Measurements from ENCODE around the gene CCNL2.
A peak's percentile ranks its signal among the peaks of the same experiment; 100 is the strongest.

Gene CCNL2

GRCh38 chr1:1357871-1358432 is 41.2 kb downstream of the CCNL2 start:
- Histone ChIP-seq H3K4me3 (no peak overlapping the region; a peak in 2 of 20 replicates), H3K27ac (no peak overlapping the region; a peak in 1 of 22 replicates), H3K4me1 (peaks cover 32 to 53% (median 47%) of the 10 kb centered on the region in 10 experiments), H3K4me2 (peak overlapping the region; percentile 39 to 99 (median 88)), H3K9ac (peak overlapping the region in 5 of 11 experiments; percentile 13 to 54 (median 37); a peak in 3 of 22 replicates), H3K27me3 (peaks cover 26 to 41% (median 26%) of the 10 kb centered on the region in 11 experiments), H3K36me3 (no peaks in the 10 kb centered on the region), H4K20me1 (peaks cover 0 to 37% (median 17%) of the 10 kb centered on the region in 11 experiments; a peak in 15 of 22 replicates), H3K9me3 (replicated peaks in 1 of 11) (no peaks in the 10 kb centered on the region)
- TF ChIP-seq Cebpa-rat (IDR thresholded peaks at IDR 0.05) = no peak

- H3K4me1 ChIP-seq = peaks cover 32 to 63% (median 58%) of the 10 kb centered on the region in 10 experiments
- TF ChIP-seq Cebpa-rat (IDR thresholded peaks at IDR 0.05) = no peak
- H4K20me1 ChIP-seq = peaks cover 0 to 48% (median 28%) of the 10 kb centered on the region in 11 experiments; a peak in 15 of 22 replicates
- H3K4me3 ChIP-seq = no peak overlapping the region
- peaks cover 35 to 52% (median 37%) of the 10 kb centered on the region in 11 experiments for H3K27me3 ChIP-seq
- no peaks in the 10 kb centered on the region for H3K9me3 ChIP-seq (replicated peaks in 1 of 11)
- peak overlapping the region in 6 of 11 experiments; percentile 33 to 99 (median 96); a peak in 4 of 22 replicates for H3K4me2 ChIP-seq
- H3K27ac ChIP-seq = no peak overlapping the region
- no peaks in the 10 kb centered on the region for H3K36me3 ChIP-seq
- H3K9ac ChIP-seq = no peak overlapping the region
Measured at GRCh38 chr1:1356796-1357401, 42.2 kb downstream of the CCNL2 start.

- H3K27ac ChIP-seq = no peak overlapping the region
- no peaks in the 10 kb centered on the region for H3K36me3 ChIP-seq
- H3K9ac ChIP-seq = no peak overlapping the region
- peaks cover 35 to 56% (median 43%) of the 10 kb centered on the region in 11 experiments for H3K27me3 ChIP-seq
- no peak overlapping the region for H3K4me3 ChIP-seq
- peaks cover 32 to 69% (median 64%) of the 10 kb centered on the region in 10 experiments for H3K4me1 ChIP-seq
- TF ChIP-seq Cebpa-rat (IDR thresholded peaks at IDR 0.05) = no peak
- peaks cover 0 to 54% (median 33%) of the 10 kb centered on the region in 11 experiments; a peak in 15 of 22 replicates for H4K20me1 ChIP-seq
- no peak overlapping the region for H3K4me2 ChIP-seq
- H3K9me3 ChIP-seq (replicated peaks in 1 of 11) = no peaks in the 10 kb centered on the region
Measured at GRCh38 chr1:1356166-1356795, 42.9 kb downstream of the CCNL2 start.

- Histone ChIP-seq H3K9me3 (replicated peaks in 1 of 11) (no peaks in the 10 kb centered on the region), H3K9ac (no peak overlapping the region), H4K20me1 (peaks cover 0 to 54% (median 33%) of the 10 kb centered on the region in 11 experiments; a peak in 15 of 22 replicates), H3K36me3 (no peaks in the 10 kb centered on the region), H3K27ac (no peak overlapping the region), H3K4me1 (peaks cover 32 to 70% (median 64%) of the 10 kb centered on the region in 10 experiments), H3K4me3 (no peak overlapping the region), H3K27me3 (peaks cover 35 to 56% (median 43%) of the 10 kb centered on the region in 11 experiments), H3K4me2 (peak overlapping the region in 1 of 11 experiments; percentile 26; a peak in 1 of 22 replicates)
- no peak for TF ChIP-seq Cebpa-rat (IDR thresholded peaks at IDR 0.05)
Measured at GRCh38 chr1:1355416-1355815, 43.7 kb downstream of the CCNL2 start.

GRCh38 chr1:1354271-1355247 is 44.6 kb downstream of the CCNL2 start:
- Histone ChIP-seq H3K27me3 (peaks cover 35 to 56% (median 43%) of the 10 kb centered on the region in 11 experiments), H3K4me2 (peak overlapping the region; percentile 9 to 85 (median 67); a peak in 17 of 22 replicates), H3K36me3 (no peaks in the 10 kb centered on the region), H3K4me1 (peaks cover 32 to 64% (median 59%) of the 10 kb centered on the region in 10 experiments), H3K9me3 (replicated peaks in 1 of 11) (no peaks in the 10 kb centered on the region), H3K4me3 (peak overlapping the region in 1 of 10 experiments; percentile 11; a peak in 1 of 20 replicates), H3K27ac (no peak overlapping the region), H3K9ac (no peak overlapping the region), H4K20me1 (peaks cover 0 to 49% (median 33%) of the 10 kb centered on the region in 11 experiments; a peak in 15 of 22 replicates)
- no peak for TF ChIP-seq Cebpa-rat (IDR thresholded peaks at IDR 0.05)

- Histone ChIP-seq H3K36me3 (no peaks in the 10 kb centered on the region), H3K4me3 (peak overlapping the region in 1 of 10 experiments; percentile 1; a peak in 1 of 20 replicates), H3K4me1 (peaks cover 23 to 55% (median 49%) of the 10 kb centered on the region in 10 experiments), H3K27ac (no peak overlapping the region), H4K20me1 (peaks cover 0 to 44% (median 32%) of the 10 kb centered on the region in 11 experiments; a peak in 16 of 22 replicates), H3K9me3 (replicated peaks in 1 of 11) (no peaks in the 10 kb centered on the region), H3K27me3 (peaks cover 35 to 54% (median 43%) of the 10 kb centered on the region in 11 experiments), H3K4me2 (peak overlapping the region in 9 of 11 experiments; percentile 42 to 85 (median 77); a peak in 18 of 22 replicates), H3K9ac (peak overlapping the region in 1 of 11 experiments; percentile 15; a peak in 1 of 22 replicates)
- no peak for TF ChIP-seq Cebpa-rat (IDR thresholded peaks at IDR 0.05)
Measured at GRCh38 chr1:1353389-1354151, 45.6 kb downstream of the CCNL2 start.

GRCh38 chr1:1352786-1353388 is 46.2 kb downstream of the CCNL2 start:
- Histone ChIP-seq H4K20me1 (peaks cover 0 to 49% (median 39%) of the 10 kb centered on the region in 11 experiments; a peak in 19 of 22 replicates), H3K9ac (peak overlapping the region in 4 of 11 experiments; percentile 3 to 44 (median 16); a peak in 4 of 22 replicates), H3K4me2 (peak overlapping the region in 9 of 11 experiments; percentile 42 to 85 (median 77); a peak in 18 of 22 replicates), H3K27me3 (peaks cover 35 to 50% (median 43%) of the 10 kb centered on the region in 11 experiments), H3K4me3 (peak overlapping the region in 1 of 10 experiments; percentile 1; a peak in 2 of 20 replicates), H3K9me3 (replicated peaks in 1 of 11) (no peaks in the 10 kb centered on the region), H3K4me1 (peaks cover 19 to 55% (median 48%) of the 10 kb centered on the region in 10 experiments; a peak in 19 of 20 replicates), H3K36me3 (no peaks in the 10 kb centered on the region), H3K27ac (no peak overlapping the region)
- no peak for TF ChIP-seq Cebpa-rat (IDR thresholded peaks at IDR 0.05)

Measured in BLaER1 treated with 17β-estradiol and CSF1 and Interleukin-3, amounts not matched to agents 10 nM and 100 nM (cell line).